Erythroblast (primary cell): ENCODE data around the gene KIF16B.

ENCODE experiments used
- GATA1 ChIP-seq: IDR thresholded peaks from 2 replicates; pipeline ENCODE4 v1.6.1; 2011; ENCODE audit warnings: low read depth, mild to moderate bottlenecking, control low read depth, low read length, moderate library complexity
- POLR2A ChIP-seq: IDR thresholded peaks from 2 replicates; pipeline ENCODE4 v1.6.1; 2011; ENCODE audit warnings: mild to moderate bottlenecking, low read length

- no peak for TF ChIP-seq POLR2A
- no peak for TF ChIP-seq GATA1
Measured at GRCh38 chr20:16474363-16474762, 98.9 kb downstream of the KIF16B start.
